ENCODE measurements around the gene KCNH1.

Gene KCNH1

GRCh38 chr1:210790196-210790595 lies 343.8 kb downstream of the KCNH1 start:
- Mint-ChIP-seq H3K9me3 (no peaks in the 10 kb centered on the region), H3K36me3 (ENCODE audit: low read depth) (no peaks in the 10 kb centered on the region), H3K27ac (no peak overlapping the region), H3K4me3 (no peak overlapping the region), H3K27me3 (no peaks in the 10 kb centered on the region), H3K4me1 (ENCODE audit: low read depth) (no peaks in the 10 kb centered on the region)
- intact Hi-C loops (cut with micrococcal nuclease) = no loop called here

GRCh38 chr1:210787800-210788199 lies 346.1 kb downstream of the KCNH1 start:
- H3K4me3 Mint-ChIP-seq = no peak overlapping the region
- H3K27me3 Mint-ChIP-seq = no peaks in the 10 kb centered on the region
- H3K27ac Mint-ChIP-seq = no peak overlapping the region
- intact Hi-C loops (cut with micrococcal nuclease) = no loop called here
- H3K9me3 Mint-ChIP-seq = no peaks in the 10 kb centered on the region
- H3K4me1 Mint-ChIP-seq (ENCODE audit: low read depth) = no peaks in the 10 kb centered on the region
- no peaks in the 10 kb centered on the region for H3K36me3 Mint-ChIP-seq (ENCODE audit: low read depth)

- intact Hi-C loops (cut with micrococcal nuclease) = no loop called here
- Mint-ChIP-seq H3K9me3 (no peaks in the 10 kb centered on the region), H3K4me3 (no peak overlapping the region), H3K27ac (no peak overlapping the region), H3K4me1 (ENCODE audit: low read depth) (no peaks in the 10 kb centered on the region), H3K36me3 (ENCODE audit: low read depth) (no peaks in the 10 kb centered on the region), H3K27me3 (no peaks in the 10 kb centered on the region)
These were observed 347.4 kb downstream of the KCNH1 start for GRCh38 chr1:210786546-210786945.

GRCh38 chr1:210783925-210784324 lies 350.0 kb downstream of the KCNH1 start:
- Mint-ChIP-seq H3K9me3 (no peaks in the 10 kb centered on the region), H3K4me3 (no peak overlapping the region), H3K27ac (no peak overlapping the region), H3K4me1 (ENCODE audit: low read depth) (no peaks in the 10 kb centered on the region), H3K27me3 (no peaks in the 10 kb centered on the region), H3K36me3 (ENCODE audit: low read depth) (no peaks in the 10 kb centered on the region)
- intact Hi-C loops (cut with micrococcal nuclease) = no loop called here

- Mint-ChIP-seq H3K4me3 (no peak overlapping the region), H3K27me3 (no peaks in the 10 kb centered on the region), H3K4me1 (ENCODE audit: low read depth) (no peaks in the 10 kb centered on the region), H3K9me3 (no peaks in the 10 kb centered on the region), H3K27ac (no peak overlapping the region), H3K36me3 (ENCODE audit: low read depth) (no peaks in the 10 kb centered on the region)
- intact Hi-C loops (cut with micrococcal nuclease) = no loop called here
These were observed 352.3 kb downstream of the KCNH1 start for GRCh38 chr1:210781652-210782051.

- no peak overlapping the region for H3K27ac Mint-ChIP-seq
- no peaks in the 10 kb centered on the region for H3K9me3 Mint-ChIP-seq
- no peaks in the 10 kb centered on the region for H3K27me3 Mint-ChIP-seq
- no peaks in the 10 kb centered on the region for H3K4me1 Mint-ChIP-seq (ENCODE audit: low read depth)
- no peak overlapping the region for H3K4me3 Mint-ChIP-seq
- intact Hi-C loops (cut with micrococcal nuclease) = no loop called here
- H3K36me3 Mint-ChIP-seq (ENCODE audit: low read depth) = no peaks in the 10 kb centered on the region
These were observed 354.7 kb downstream of the KCNH1 start for GRCh38 chr1:210779269-210779668.

GRCh38 chr1:210777914-210778313 lies 356.0 kb downstream of the KCNH1 start:
- Mint-ChIP-seq H3K4me3 (no peak overlapping the region), H3K4me1 (ENCODE audit: low read depth) (no peaks in the 10 kb centered on the region), H3K27me3 (no peaks in the 10 kb centered on the region), H3K36me3 (ENCODE audit: low read depth) (no peaks in the 10 kb centered on the region), H3K9me3 (no peaks in the 10 kb centered on the region), H3K27ac (no peak overlapping the region)
- intact Hi-C loops (cut with micrococcal nuclease) = no loop called here

- no peak overlapping the region for H3K27ac Mint-ChIP-seq
- intact Hi-C loops (cut with micrococcal nuclease) = no loop called here
- H3K27me3 Mint-ChIP-seq = no peaks in the 10 kb centered on the region
- H3K4me1 Mint-ChIP-seq (ENCODE audit: low read depth) = no peaks in the 10 kb centered on the region
- H3K36me3 Mint-ChIP-seq (ENCODE audit: low read depth) = no peaks in the 10 kb centered on the region
- no peak overlapping the region for H3K4me3 Mint-ChIP-seq
- no peaks in the 10 kb centered on the region for H3K9me3 Mint-ChIP-seq
These were observed 357.2 kb downstream of the KCNH1 start for GRCh38 chr1:210776712-210777111.

- H3K36me3 Mint-ChIP-seq (ENCODE audit: low read depth) = no peaks in the 10 kb centered on the region
- H3K4me1 Mint-ChIP-seq (ENCODE audit: low read depth) = no peaks in the 10 kb centered on the region
- H3K27me3 Mint-ChIP-seq = no peaks in the 10 kb centered on the region
- no peaks in the 10 kb centered on the region for H3K9me3 Mint-ChIP-seq
- intact Hi-C loops (cut with micrococcal nuclease) = no loop called here
- no peak overlapping the region for H3K27ac Mint-ChIP-seq
- no peak overlapping the region for H3K4me3 Mint-ChIP-seq
These were observed 358.7 kb downstream of the KCNH1 start for GRCh38 chr1:210775289-210775688.

- no peaks in the 10 kb centered on the region for H3K9me3 Mint-ChIP-seq
- no peaks in the 10 kb centered on the region for H3K27me3 Mint-ChIP-seq
- H3K4me1 Mint-ChIP-seq (ENCODE audit: low read depth) = no peaks in the 10 kb centered on the region
- H3K4me3 Mint-ChIP-seq = no peak overlapping the region
- intact Hi-C loops (cut with micrococcal nuclease) = no loop called here
- H3K36me3 Mint-ChIP-seq (ENCODE audit: low read depth) = no peaks in the 10 kb centered on the region
- no peak overlapping the region for H3K27ac Mint-ChIP-seq
These were observed 360.5 kb downstream of the KCNH1 start for GRCh38 chr1:210773450-210773849.

GRCh38 chr1:210771131-210771530 lies 362.8 kb downstream of the KCNH1 start:
- H3K4me1 Mint-ChIP-seq (ENCODE audit: low read depth) = no peaks in the 10 kb centered on the region
- intact Hi-C loops (cut with micrococcal nuclease) = no loop called here
- H3K4me3 Mint-ChIP-seq = no peak overlapping the region
- no peak overlapping the region for H3K27ac Mint-ChIP-seq
- H3K9me3 Mint-ChIP-seq = no peaks in the 10 kb centered on the region
- H3K36me3 Mint-ChIP-seq (ENCODE audit: low read depth) = no peaks in the 10 kb centered on the region
- H3K27me3 Mint-ChIP-seq = no peaks in the 10 kb centered on the region

- no peaks in the 10 kb centered on the region for H3K9me3 Mint-ChIP-seq
- intact Hi-C loops (cut with micrococcal nuclease) = no loop called here
- no peaks in the 10 kb centered on the region for H3K27me3 Mint-ChIP-seq
- no peaks in the 10 kb centered on the region for H3K4me1 Mint-ChIP-seq (ENCODE audit: low read depth)
- no peaks in the 10 kb centered on the region for H3K36me3 Mint-ChIP-seq (ENCODE audit: low read depth)
- no peak overlapping the region for H3K27ac Mint-ChIP-seq
- no peak overlapping the region for H3K4me3 Mint-ChIP-seq
These were observed 363.5 kb downstream of the KCNH1 start for GRCh38 chr1:210770396-210770984.

- no peaks in the 10 kb centered on the region for H3K9me3 Mint-ChIP-seq
- intact Hi-C loops (cut with micrococcal nuclease) = no loop called here
- no peak overlapping the region for H3K4me3 Mint-ChIP-seq
- H3K4me1 Mint-ChIP-seq (ENCODE audit: low read depth) = no peaks in the 10 kb centered on the region
- H3K36me3 Mint-ChIP-seq (ENCODE audit: low read depth) = no peaks in the 10 kb centered on the region
- no peaks in the 10 kb centered on the region for H3K27me3 Mint-ChIP-seq
- no peak overlapping the region for H3K27ac Mint-ChIP-seq
These were observed 364.5 kb downstream of the KCNH1 start for GRCh38 chr1:210769473-210769872.

GRCh38 chr1:210764536-210764935 lies 369.4 kb downstream of the KCNH1 start:
- intact Hi-C loops (cut with micrococcal nuclease) = no loop called here
- H3K27me3 Mint-ChIP-seq = no peaks in the 10 kb centered on the region
- H3K4me1 Mint-ChIP-seq (ENCODE audit: low read depth) = no peaks in the 10 kb centered on the region
- peaks cover 7% of the 10 kb centered on the region for H3K9me3 Mint-ChIP-seq
- H3K36me3 Mint-ChIP-seq (ENCODE audit: low read depth) = no peaks in the 10 kb centered on the region
- H3K27ac Mint-ChIP-seq = no peak overlapping the region
- H3K4me3 Mint-ChIP-seq = no peak overlapping the region

- H3K36me3 Mint-ChIP-seq (ENCODE audit: low read depth) = no peaks in the 10 kb centered on the region
- no peak overlapping the region for H3K4me3 Mint-ChIP-seq
- intact Hi-C loops (cut with micrococcal nuclease) = no loop called here
- no peaks in the 10 kb centered on the region for H3K4me1 Mint-ChIP-seq (ENCODE audit: low read depth)
- peaks cover 12% of the 10 kb centered on the region for H3K9me3 Mint-ChIP-seq
- H3K27ac Mint-ChIP-seq = no peak overlapping the region
- no peaks in the 10 kb centered on the region for H3K27me3 Mint-ChIP-seq
These were observed 375.2 kb downstream of the KCNH1 start for GRCh38 chr1:210758761-210759160.

Data from dendritic cell treated with granulocyte-macrophage colony-stimulating factor and Interleukin-4, amounts not matched to agents 40 ng/mL and 50 ng/mL, for 4 days (primary cell).